ENCODE measurements around the gene LRR1.
A peak's percentile ranks its signal among the peaks of the same experiment; 100 is the strongest.
"Not testable (repeated sequence)": the region's sequence is repeated elsewhere in the genome, so short reads cannot be mapped to it uniquely, and the experiment has no call there.

Gene LRR1

GRCh38 chr14:49586673-49587460 lies 11.9 kb upstream of the LRR1 start:
- DNase-seq: peak; percentile 59

DNA sequence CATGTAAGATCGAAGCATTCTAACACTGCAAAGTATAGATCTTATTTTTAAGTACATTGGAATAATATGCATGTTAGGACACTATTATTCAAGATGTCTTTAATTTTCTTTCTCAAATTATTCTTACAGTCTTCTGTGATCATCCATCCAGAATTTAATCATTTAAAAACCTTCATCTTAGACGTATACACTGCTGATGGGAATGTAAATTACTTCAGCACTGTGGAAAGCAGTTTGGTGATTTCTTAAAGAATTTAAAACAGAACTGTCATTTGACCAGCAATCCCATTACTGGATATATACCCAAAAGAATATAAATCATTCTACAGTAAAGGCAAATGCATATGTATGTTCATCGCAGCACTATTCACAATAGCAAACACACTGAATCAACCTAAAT lies 9.4 kb upstream of the LRR1 start:
- DNase-seq: no peak

DNA sequence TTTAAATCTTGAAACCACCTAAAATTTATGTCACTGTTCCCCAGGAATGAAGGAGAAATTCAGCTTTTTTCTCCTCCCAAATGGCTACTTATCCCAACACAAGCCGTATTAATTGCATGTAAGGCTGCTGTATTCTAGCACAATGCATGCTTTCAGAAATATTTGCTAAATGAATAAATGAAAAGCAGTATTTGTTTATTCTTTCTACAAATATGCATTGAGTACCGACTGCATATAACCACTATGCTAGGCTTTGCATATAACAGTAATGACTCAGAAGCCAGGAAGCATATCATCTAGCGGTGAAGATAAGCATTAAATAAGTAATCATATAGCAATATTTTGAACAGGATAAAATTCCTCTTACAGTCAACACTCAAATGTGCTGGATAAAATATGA lies 5.7 kb upstream of the LRR1 start:
- DNase-seq: no peak

DNA sequence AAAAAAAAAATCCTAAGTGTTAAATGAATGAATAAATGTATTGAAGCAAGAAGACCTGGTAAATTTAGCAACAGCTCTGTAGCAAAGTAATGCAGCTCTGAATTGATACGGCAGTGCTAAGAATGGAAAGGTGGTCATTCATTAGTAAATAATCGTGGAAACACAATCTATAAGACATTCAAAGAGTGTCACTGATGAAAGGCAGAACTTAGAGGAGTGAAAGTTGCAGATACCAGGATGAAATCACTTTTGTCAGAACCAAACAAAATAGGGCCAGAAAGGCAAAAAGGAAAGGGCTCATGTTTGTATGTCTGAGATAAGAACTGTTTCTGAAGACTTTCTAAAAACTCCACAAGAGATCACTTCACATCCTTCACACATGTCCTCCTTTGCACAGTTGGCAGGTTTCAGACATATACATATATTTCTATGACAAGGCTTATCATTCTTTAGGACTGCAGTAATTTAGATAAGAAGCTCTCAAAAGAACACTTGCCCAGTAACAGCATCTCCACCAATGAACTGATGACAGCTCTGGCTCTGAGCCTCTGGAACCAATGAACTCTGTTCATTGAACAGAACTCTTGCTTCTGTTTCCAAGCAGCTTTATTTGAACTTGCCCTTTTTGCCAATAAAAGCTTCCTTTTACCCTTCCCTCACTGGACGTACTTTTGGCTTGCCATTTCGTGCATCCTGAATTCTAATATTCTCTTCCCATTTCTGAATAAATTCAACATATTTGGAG lies 4.2 kb upstream of the LRR1 start:
- DNase-seq: no peak

GRCh38 chr14:49598189-49598484 lies 603 bp upstream of the LRR1 start:
- peak; percentile 20 for DNase-seq

GRCh38 chr14:49607583-49607982 lies 8.8 kb downstream of the LRR1 start:
- DNase-seq: no peak

DNA sequence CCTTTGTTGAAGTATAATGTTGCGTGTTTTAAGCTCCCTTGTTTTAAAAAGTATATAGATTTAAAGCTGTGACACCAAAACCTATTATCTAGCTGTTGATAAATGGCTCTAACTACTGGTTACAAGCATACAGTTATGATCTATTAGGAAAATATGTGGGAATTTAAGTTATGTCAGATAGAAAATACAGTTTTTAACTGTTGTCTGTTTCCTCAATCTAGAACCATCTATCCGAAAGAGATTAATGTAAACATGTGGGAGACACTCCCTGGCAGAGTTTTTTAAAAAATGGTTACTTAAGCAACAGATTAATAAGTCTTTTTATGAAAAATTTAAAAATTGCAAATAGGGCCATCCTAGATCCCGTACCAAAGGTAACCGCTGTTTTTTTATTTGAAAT lies 13.5 kb downstream of the LRR1 start:
- DNase-seq: no peak

- no peak for DNase-seq
Measured at GRCh38 chr14:49612671-49613070, 13.9 kb downstream of the LRR1 start.

DNA sequence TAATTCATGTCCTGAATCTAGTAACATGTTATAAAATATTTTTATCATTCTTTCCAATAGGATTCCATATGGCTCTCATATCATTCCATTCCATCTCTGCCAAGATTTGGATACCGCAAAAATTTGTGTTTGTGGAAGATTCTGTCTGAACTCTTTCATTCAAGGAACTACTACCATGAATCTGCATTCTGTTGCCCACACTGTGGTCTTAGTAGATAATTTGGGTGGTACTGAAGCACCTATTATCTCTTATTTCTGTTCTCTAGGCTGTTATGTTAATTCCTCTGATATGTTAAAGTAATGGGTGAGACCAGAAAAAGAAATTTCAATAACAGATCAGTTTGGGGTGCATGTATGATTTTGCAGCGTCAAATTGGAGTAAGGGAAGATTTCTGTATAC lies 15.5 kb downstream of the LRR1 start:
- no peak for DNase-seq

GRCh38 chr14:49615776-49616175 lies 17.0 kb downstream of the LRR1 start:
- no peak for DNase-seq

- DNase-seq: no peak
Measured at GRCh38 chr14:49617852-49618519, 19.2 kb downstream of the LRR1 start.

DNA sequence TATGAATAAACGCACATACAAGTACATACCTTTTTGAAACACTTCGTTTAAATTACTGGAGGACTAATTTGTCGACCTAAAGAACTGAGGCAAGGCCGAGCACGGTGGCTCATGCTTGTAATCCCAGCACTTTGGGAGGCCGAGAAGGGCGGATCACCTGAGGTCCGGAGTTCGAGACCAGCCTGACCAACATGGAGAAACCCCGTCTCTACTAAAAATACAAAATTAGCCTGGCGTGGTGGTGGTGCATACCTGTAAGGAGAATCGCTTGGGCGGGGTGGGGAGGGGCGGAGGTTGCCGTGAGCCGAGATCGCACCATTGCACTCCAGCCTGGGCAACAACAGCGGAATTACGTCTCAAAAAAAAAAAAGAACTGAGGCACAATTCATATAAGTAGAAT lies 20.5 kb downstream of the LRR1 start:
- DNase-seq: not testable (repeated sequence)

DNA sequence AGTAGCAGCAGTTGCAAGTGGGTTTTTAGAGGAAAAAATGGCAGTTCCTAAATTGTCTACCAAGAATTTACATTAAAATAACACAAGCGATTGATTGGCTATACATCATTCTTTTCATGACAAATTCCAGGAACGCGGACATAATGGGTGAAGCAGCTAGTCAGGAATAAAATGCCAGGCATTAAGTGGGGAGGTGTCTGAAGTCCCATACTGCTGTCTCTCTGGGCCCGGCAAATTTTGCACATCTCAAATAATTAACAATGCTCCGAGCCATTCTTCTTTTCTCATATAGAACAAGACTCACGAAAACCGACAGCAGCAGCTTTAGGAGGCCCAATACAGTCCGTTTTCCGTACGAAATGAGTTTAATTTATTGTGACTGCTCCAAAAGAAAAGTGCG lies 21.0 kb downstream of the LRR1 start:
- DNase-seq: no peak

GRCh38 chr14:49620182-49621113 lies 21.7 kb downstream of the LRR1 start, which contains the start of the genes MGAT2 and RPL36AL:
MGAT2 (plus strand) TSS chr14:49620799; CDS start chr14:49621269, 470 bp downstream.
RPL36AL (minus strand) TSS chr14:49620626; CDS start chr14:49619104, 1,522 bp downstream.
- peak; percentile 94 for DNase-seq

DNA sequence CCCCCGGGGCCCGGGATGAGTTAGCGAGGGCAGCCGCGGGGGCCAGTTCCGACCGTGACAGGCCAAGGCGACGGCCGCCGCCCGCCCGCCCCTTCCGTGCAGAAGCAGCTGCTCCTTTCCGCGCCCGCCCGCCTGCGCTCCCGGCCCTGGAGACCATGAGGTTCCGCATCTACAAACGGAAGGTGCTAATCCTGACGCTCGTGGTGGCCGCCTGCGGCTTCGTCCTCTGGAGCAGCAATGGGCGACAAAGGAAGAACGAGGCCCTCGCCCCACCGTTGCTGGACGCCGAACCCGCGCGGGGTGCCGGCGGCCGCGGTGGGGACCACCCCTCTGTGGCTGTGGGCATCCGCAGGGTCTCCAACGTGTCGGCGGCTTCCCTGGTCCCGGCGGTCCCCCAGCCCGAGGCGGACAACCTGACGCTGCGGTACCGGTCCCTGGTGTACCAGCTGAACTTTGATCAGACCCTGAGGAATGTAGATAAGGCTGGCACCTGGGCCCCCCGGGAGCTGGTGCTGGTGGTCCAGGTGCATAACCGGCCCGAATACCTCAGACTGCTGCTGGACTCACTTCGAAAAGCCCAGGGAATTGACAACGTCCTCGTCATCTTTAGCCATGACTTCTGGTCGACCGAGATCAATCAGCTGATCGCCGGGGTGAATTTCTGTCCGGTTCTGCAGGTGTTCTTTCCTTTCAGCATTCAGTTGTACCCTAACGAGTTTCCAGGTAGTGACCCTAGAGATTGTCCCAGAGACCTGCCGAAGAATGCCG lies 22.6 kb downstream of the LRR1 start:
- peak; percentile 63 for DNase-seq

DNA sequence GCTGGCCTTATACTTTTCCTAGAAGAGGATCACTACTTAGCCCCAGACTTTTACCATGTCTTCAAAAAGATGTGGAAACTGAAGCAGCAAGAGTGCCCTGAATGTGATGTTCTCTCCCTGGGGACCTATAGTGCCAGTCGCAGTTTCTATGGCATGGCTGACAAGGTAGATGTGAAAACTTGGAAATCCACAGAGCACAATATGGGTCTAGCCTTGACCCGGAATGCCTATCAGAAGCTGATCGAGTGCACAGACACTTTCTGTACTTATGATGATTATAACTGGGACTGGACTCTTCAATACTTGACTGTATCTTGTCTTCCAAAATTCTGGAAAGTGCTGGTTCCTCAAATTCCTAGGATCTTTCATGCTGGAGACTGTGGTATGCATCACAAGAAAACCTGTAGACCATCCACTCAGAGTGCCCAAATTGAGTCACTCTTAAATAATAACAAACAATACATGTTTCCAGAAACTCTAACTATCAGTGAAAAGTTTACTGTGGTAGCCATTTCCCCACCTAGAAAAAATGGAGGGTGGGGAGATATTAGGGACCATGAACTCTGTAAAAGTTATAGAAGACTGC lies 23.4 kb downstream of the LRR1 start:
- DNase-seq: no peak

GRCh38 chr14:49623387-49623786 lies 24.6 kb downstream of the LRR1 start:
- DNase-seq: no peak

GRCh38 chr14:49623941-49624839 lies 25.4 kb downstream of the LRR1 start:
- DNase-seq: no peak

GRCh38 chr14:49633640-49634546 lies 35.2 kb downstream of the LRR1 start:
- peak; percentile 96 for DNase-seq
